Cardiac muscle cell (in vitro differentiated cells and primary cell): Measurements from ENCODE around the gene CNN1. TPM values are rescaled to one million over a fixed set of nuclear protein-coding genes. Genes with fewer than 3 reads are reported as not detected.

Source experiments
- DNase-seq, 2 donors: peaks; one replicate each; pipeline versions ENCODE4 v3.0.0 to v3.0.0-alpha.2; 2010 to 2017; ENCODE audit warnings: low read depth in 1 of 2, low spot score in 1 of 2
- H3K27ac ChIP-seq: fragments of 200-600 bp; sonication (generic); 2 replicates; pipeline ENCODE4 v1.5.1; 2016
- H3K27me3 ChIP-seq: fragments of 200-600 bp; sonication (generic); 2 replicates; pipeline ENCODE4 v1.6.0; 2016; ENCODE audit warnings: control low read depth
- H3K36me3 ChIP-seq: fragments of 200-600 bp; sonication (generic); 2 replicates; pipeline ENCODE4 v1.5.1; 2016; ENCODE audit warnings: control low read depth
- H3K4me1 ChIP-seq: fragments of 200-600 bp; sonication (generic); 2 replicates; pipeline ENCODE4 v1.8.1; 2017; ENCODE audit warnings: low read depth, mild to moderate bottlenecking, mixed run types
- H3K4me3 ChIP-seq: fragments of 200-600 bp; sonication (generic); 2 replicates; pipeline ENCODE4 v1.5.1; 2016; ENCODE audit warnings: mild to moderate bottlenecking
- H3K9me3 ChIP-seq: fragments of 200-600 bp; sonication (generic); 2 replicates; pipeline ENCODE4 v1.5.1; 2017; ENCODE audit warnings: low read depth, mild to moderate bottlenecking, control low read depth
- CTCF ChIP-seq: IDR thresholded peaks from 2 replicates; pipeline ENCODE4 v1.5.1; 2012; ENCODE audit warnings: low read depth, mild to moderate bottlenecking, low read length
- polyA plus RNA-seq: library from polyadenylated mRNA; unstranded; fragments of >200 nt; fragmentation: Nextera tagmentation; extraction: Ambion mirVana; gene quantifications from 2 replicates; pipeline ENCODE4 v1.2.1, GENCODE V29; 2016
- total RNA-seq: library from RNA; depleted of rRNA; stranded (reverse); fragments of >200 nt; gene quantifications from 2 replicates; pipeline ENCODE4 v1.2.3, GENCODE V29; 2016

Gene CNN1
- total and polyA plus RNA-seq, 2 experiments from 2014 or later = 288 to 388 TPM

GRCh38 chr19:11496391-11497163 lies 42.1 kb upstream of the CNN1 start:
- TF ChIP-seq CTCF = peak; percentile 74

DNA sequence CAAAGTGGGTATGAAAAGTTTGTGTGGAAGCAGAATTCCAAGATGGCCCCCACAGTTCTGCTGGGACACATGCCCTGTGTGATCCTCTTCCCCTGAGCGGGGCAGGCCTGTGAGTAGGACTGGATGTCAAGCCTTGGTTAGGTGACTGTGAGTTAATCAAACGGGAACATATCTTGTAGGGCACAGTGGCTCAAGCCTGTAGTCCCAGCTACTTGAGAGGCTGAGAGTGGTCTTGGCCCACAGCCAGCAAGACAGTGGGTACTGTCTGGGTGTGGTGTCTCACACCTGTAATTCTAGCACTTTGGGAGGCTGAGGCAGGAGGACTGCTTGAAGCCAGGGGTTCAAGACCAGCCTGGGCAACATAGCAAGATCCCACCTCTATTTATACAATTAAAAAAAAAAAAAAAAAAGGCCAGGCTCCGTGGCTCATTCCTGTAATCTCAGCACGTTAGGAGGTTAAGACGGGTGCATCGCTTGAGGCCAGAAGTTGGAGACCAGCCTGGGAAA lies 39.4 kb upstream of the CNN1 start:
- TF ChIP-seq CTCF = no peak
- H3K9me3 ChIP-seq = no peaks in the 10 kb centered on the region
- no peaks in the 10 kb centered on the region for H3K27me3 ChIP-seq

More at GRCh38 chr19:11496391-11497163, 42.1 kb upstream of the CNN1 start:
- H3K4me1 ChIP-seq = peaks cover 9% of the 10 kb centered on the region
- peak; percentile 73 to 88 for DNase-seq
- no peak overlapping the region for H3K4me3 ChIP-seq
- peaks cover 6% of the 10 kb centered on the region for H3K36me3 ChIP-seq
- no peaks in the 10 kb centered on the region for H3K9me3 ChIP-seq
- no peak overlapping the region for H3K27ac ChIP-seq
- no peaks in the 10 kb centered on the region for H3K27me3 ChIP-seq

GRCh38 chr19:11499890-11500420 lies 38.7 kb upstream of the CNN1 start:
- peak overlapping the region; percentile 60 for H3K27ac ChIP-seq
- H3K36me3 ChIP-seq = peaks cover 3% of the 10 kb centered on the region
- peaks cover 13% of the 10 kb centered on the region for H3K4me1 ChIP-seq
- no peak for TF ChIP-seq CTCF
- peak in 1 of 2 donors; percentile 11 for DNase-seq
- H3K27me3 ChIP-seq = no peaks in the 10 kb centered on the region
- no peaks in the 10 kb centered on the region for H3K9me3 ChIP-seq
- H3K4me3 ChIP-seq = no peak overlapping the region

More for the DNA sequence above, 39.4 kb upstream of the CNN1 start:
- Histone ChIP-seq H3K4me1 (peaks cover 10% of the 10 kb centered on the region), H3K36me3 (peaks cover 3% of the 10 kb centered on the region), H3K4me3 (no peak overlapping the region), H3K27ac (no peak overlapping the region)
- DNase-seq = no peak

DNA sequence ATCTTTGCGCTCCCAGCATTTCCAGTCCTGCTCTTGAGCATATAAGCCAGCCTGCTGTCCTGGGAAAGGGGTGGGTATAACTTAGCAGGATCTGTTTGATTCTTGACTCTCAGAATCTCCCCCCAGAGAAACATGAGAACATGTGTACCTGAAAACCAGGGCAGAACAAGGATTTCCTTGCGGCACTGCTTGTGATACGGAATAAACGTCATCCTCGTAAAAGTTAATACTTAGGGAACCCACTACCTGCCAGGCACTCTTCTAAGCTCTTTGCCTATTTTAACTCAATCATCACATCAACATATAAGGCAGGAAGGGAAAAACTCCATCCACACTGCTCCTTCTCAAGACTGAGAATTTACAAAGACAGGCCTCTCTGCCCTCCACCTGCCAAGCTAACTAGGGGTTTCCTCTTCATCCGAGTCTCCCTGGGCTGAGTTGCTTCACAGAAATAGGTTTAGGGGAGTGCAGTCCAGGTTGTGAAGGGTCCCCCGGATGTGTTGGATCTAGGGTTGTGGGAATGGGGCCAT lies 34.1 kb upstream of the CNN1 start:
- Histone ChIP-seq H3K27me3 (no peaks in the 10 kb centered on the region), H3K27ac (peak overlapping the region; percentile 96), H3K4me1 (peaks cover 13% of the 10 kb centered on the region), H3K36me3 (no peaks in the 10 kb centered on the region), H3K4me3 (peak overlapping the region; percentile 87), H3K9me3 (no peaks in the 10 kb centered on the region)
- TF ChIP-seq CTCF = no peak
- DNase-seq = no peak

- DNase-seq = peak; percentile 97 to 98
- no peaks in the 10 kb centered on the region for H3K9me3 ChIP-seq
- H3K4me3 ChIP-seq = peak overlapping the region; percentile 87
- no peak for TF ChIP-seq CTCF
- H3K4me1 ChIP-seq = peaks cover 9% of the 10 kb centered on the region
- H3K36me3 ChIP-seq = no peaks in the 10 kb centered on the region
- H3K27me3 ChIP-seq = no peaks in the 10 kb centered on the region
- H3K27ac ChIP-seq = peak overlapping the region; percentile 96
These were observed 33.6 kb upstream of the CNN1 start for GRCh38 chr19:11505032-11505503.
